HepG2 (cell line): ENCODE results near the gene FNDC8. TPM values are rescaled to one million over a fixed set of nuclear protein-coding genes. Genes with fewer than 3 reads are reported as not detected.

Source experiments
- CBFB ChIP-seq: sonication (generic); formaldehyde crosslinking; IDR thresholded peaks from 2 replicates; pipeline ENCODE4 v1.4.0; 2020; ENCODE audit warnings: missing genetic modification reagents
- CCDC6 ChIP-seq: sonication (generic); formaldehyde crosslinking; IDR thresholded peaks from 2 replicates; pipeline ENCODE4 v1.8.1; 2022; ENCODE audit warnings: mild to moderate bottlenecking, missing genetic modification reagents, moderate library complexity
- FOXK2 ChIP-seq: fragments of 450-650 bp; IDR thresholded peaks from 2 replicates; pipeline ENCODE4 v1.6.1; 2016
- KDM6A ChIP-seq: IDR thresholded peaks from 2 replicates; pipeline ENCODE4 v1.6.1; 2016; ENCODE audit warnings: low read depth
- KLF15 ChIP-seq: sonication (generic); formaldehyde crosslinking; IDR thresholded peaks from 2 replicates; pipeline ENCODE4 v1.8.1; 2023; ENCODE audit warnings: borderline replicate concordance, mild to moderate bottlenecking, inconsistent platforms, missing genetic modification reagents, mixed read lengths
- KLF6 ChIP-seq: IDR thresholded peaks from 2 replicates; pipeline ENCODE4 v1.8.0; 2016; ENCODE audit warnings: missing biosample characterization, missing genetic modification reagents
- MAZ ChIP-seq, 2 experiments: sonication (generic) in 1 of 2; formaldehyde crosslinking in 1 of 2; IDR thresholded peaks; 2 replicates each; pipeline versions ENCODE4 v1.5.0 to v1.6.1; 2012 to 2020; ENCODE audit warnings: low read depth in 2 of 2, mild to moderate bottlenecking in 2 of 2, borderline replicate concordance in 1 of 2, improper control_type of control experiment in 1 of 2, low read length in 1 of 2, missing genetic modification reagents in 1 of 2, moderate library complexity in 1 of 2
- MYC ChIP-seq: sonication (generic); formaldehyde crosslinking; IDR thresholded peaks from 2 replicates; pipeline ENCODE4 v1.9.0; 2021; ENCODE audit warnings: missing genetic modification reagents, borderline replicate concordance
- NR2F6 ChIP-seq, 2 experiments: IDR thresholded peaks; 2 replicates each; pipeline ENCODE4 v1.6.1; 2016; ENCODE audit warnings: antibody characterized with exemption in 1 of 2, mild to moderate bottlenecking in 1 of 2
- PHF20 ChIP-seq: sonication (generic); formaldehyde crosslinking; IDR thresholded peaks from 2 replicates; pipeline ENCODE4 v1.5.0; 2020; ENCODE audit warnings: mild to moderate bottlenecking, missing genetic modification reagents
- POLR2A ChIP-seq, 2 experiments: IDR thresholded peaks; 2 replicates each; pipeline ENCODE4 v1.6.1; 2011; ENCODE audit warnings: low read depth in 2 of 2, low read length in 2 of 2, mild to moderate bottlenecking in 1 of 2, moderate library complexity in 1 of 2; ENCODE audit not compliant: insufficient read depth in 1 of 2
- RARA ChIP-seq: IDR thresholded peaks from 2 replicates; pipeline ENCODE4 v1.6.1; 2016; ENCODE audit warnings: missing genetic modification reagents, missing compliant biosample characterization
- SP5 ChIP-seq: IDR thresholded peaks from 2 replicates; pipeline ENCODE4 v1.6.1; 2016; ENCODE audit warnings: low read depth, borderline replicate concordance
- TAF15 ChIP-seq: fragments of 200-400 bp; formaldehyde crosslinking; IDR thresholded peaks from one replicate; pipeline ENCODE4 v1.6.1; 2018; ENCODE audit warnings: mild to moderate bottlenecking, low read depth, low read length; ENCODE audit not compliant: poor library complexity, severe bottlenecking
- ZBTB7A ChIP-seq: sonication (generic); formaldehyde crosslinking; IDR thresholded peaks from 2 replicates; pipeline ENCODE4 v1.8.0; 2022; ENCODE audit warnings: mild to moderate bottlenecking, missing genetic modification reagents
- ZFP1 ChIP-seq: IDR thresholded peaks from 2 replicates; pipeline ENCODE4 v1.6.1; 2016
- ZMYM4 ChIP-seq: sonication (generic); formaldehyde crosslinking; IDR thresholded peaks from 2 replicates; pipeline ENCODE4 v1.8.1; 2023; ENCODE audit warnings: mild to moderate bottlenecking, missing genetic modification reagents
- ZNF451 ChIP-seq: sonication (generic); formaldehyde crosslinking; IDR thresholded peaks from 2 replicates; pipeline ENCODE4 v1.5.0; 2020; ENCODE audit warnings: mild to moderate bottlenecking, missing genetic modification reagents
- ZNF501 ChIP-seq: sonication (generic); formaldehyde crosslinking; IDR thresholded peaks from 2 replicates; pipeline ENCODE4 v1.5.1; 2020; ENCODE audit warnings: mild to moderate bottlenecking, moderate library complexity, missing genetic modification reagents
- ZNF543 ChIP-seq: sonication (generic); formaldehyde crosslinking; IDR thresholded peaks from 2 replicates; pipeline ENCODE4 v1.4.0; 2020; ENCODE audit warnings: mild to moderate bottlenecking, missing genetic modification reagents
- ZNF552 ChIP-seq: sonication (generic); formaldehyde crosslinking; IDR thresholded peaks from 2 replicates; pipeline ENCODE4 v1.9.0; 2022; ENCODE audit warnings: missing genetic modification reagents, mild to moderate bottlenecking, borderline replicate concordance
- ZNF563 ChIP-seq: sonication (generic); formaldehyde crosslinking; IDR thresholded peaks from 2 replicates; pipeline ENCODE4 v1.8.0; 2022; ENCODE audit warnings: mild to moderate bottlenecking, moderate library complexity, missing genetic modification reagents
- ZNF564 ChIP-seq: sonication (generic); formaldehyde crosslinking; IDR thresholded peaks from 2 replicates; pipeline ENCODE4 v1.8.1; 2023; ENCODE audit warnings: mild to moderate bottlenecking, missing genetic modification reagents
- ZNF605 ChIP-seq: sonication (generic); formaldehyde crosslinking; IDR thresholded peaks from 2 replicates; pipeline ENCODE4 v1.8.0; 2022; ENCODE audit warnings: mild to moderate bottlenecking, missing genetic modification reagents
- ZNF670 ChIP-seq: sonication (generic); formaldehyde crosslinking; IDR thresholded peaks from 2 replicates; pipeline ENCODE4 v1.8.0; 2022; ENCODE audit warnings: mild to moderate bottlenecking, missing genetic modification reagents, borderline replicate concordance
- ZNF749 ChIP-seq: sonication (generic); formaldehyde crosslinking; IDR thresholded peaks from 2 replicates; pipeline ENCODE4 v1.8.0; 2022; ENCODE audit warnings: mild to moderate bottlenecking, missing genetic modification reagents, moderate library complexity, borderline replicate concordance
- ZSCAN25 ChIP-seq: sonication (generic); formaldehyde crosslinking; IDR thresholded peaks from 2 replicates; pipeline ENCODE4 v1.8.0; 2022; ENCODE audit warnings: mild to moderate bottlenecking, missing genetic modification reagents
- polyA plus RNA-seq, 8 experiments: library from polyadenylated mRNA; depleted of rRNA in 3 of 8; stranded (reverse) in 7 of 8; unstranded in 1 of 8; fragments of >200 nt; fragmentation: Illumina TruSeq in 4 of 8; extraction: Trizol in 4 of 8; gene quantifications; 2 replicates each; pipeline versions ENCODE4 v1.2.1 to v1.2.3, GENCODE V29; 2011 to 2016; ENCODE audit warnings: low read depth in 4 of 8, missing spikeins in 1 of 8, mixed read lengths in 1 of 8; ENCODE audit not compliant: insufficient read depth in 1 of 8
- total RNA-seq, 5 experiments: library from RNA; depleted of rRNA; stranded (reverse); fragments of >200 nt; fragmentation: Illumina TruSeq; extraction: Trizol; gene quantifications; 2 replicates each; pipeline ENCODE4 v1.2.3, GENCODE V29; 2016; ENCODE audit warnings: low read depth in 1 of 5
- TF ChIP-seq, protein P1 (sequence below): sonication (generic); formaldehyde crosslinking; IDR thresholded peaks from 2 replicates; pipeline ENCODE4 v1.5.0; 2020; ENCODE audit warnings: missing genetic modification reagents
- TF ChIP-seq, protein P2 (sequence below): sonication (generic); formaldehyde crosslinking; IDR thresholded peaks from 2 replicates; pipeline ENCODE4 v1.4.0; 2020; ENCODE audit warnings: missing genetic modification reagents
- TF ChIP-seq, protein P3 (sequence below): sonication (generic); formaldehyde crosslinking; IDR thresholded peaks from 2 replicates; pipeline ENCODE4 v1.8.0; 2023; ENCODE audit warnings: mild to moderate bottlenecking, missing genetic modification reagents

FNDC8 gene
- total and polyA plus RNA-seq, 2 of the 13 experiments (the other 11 are each of a cell fraction or from before 2014, with no cell fraction given): not detected

DNA sequence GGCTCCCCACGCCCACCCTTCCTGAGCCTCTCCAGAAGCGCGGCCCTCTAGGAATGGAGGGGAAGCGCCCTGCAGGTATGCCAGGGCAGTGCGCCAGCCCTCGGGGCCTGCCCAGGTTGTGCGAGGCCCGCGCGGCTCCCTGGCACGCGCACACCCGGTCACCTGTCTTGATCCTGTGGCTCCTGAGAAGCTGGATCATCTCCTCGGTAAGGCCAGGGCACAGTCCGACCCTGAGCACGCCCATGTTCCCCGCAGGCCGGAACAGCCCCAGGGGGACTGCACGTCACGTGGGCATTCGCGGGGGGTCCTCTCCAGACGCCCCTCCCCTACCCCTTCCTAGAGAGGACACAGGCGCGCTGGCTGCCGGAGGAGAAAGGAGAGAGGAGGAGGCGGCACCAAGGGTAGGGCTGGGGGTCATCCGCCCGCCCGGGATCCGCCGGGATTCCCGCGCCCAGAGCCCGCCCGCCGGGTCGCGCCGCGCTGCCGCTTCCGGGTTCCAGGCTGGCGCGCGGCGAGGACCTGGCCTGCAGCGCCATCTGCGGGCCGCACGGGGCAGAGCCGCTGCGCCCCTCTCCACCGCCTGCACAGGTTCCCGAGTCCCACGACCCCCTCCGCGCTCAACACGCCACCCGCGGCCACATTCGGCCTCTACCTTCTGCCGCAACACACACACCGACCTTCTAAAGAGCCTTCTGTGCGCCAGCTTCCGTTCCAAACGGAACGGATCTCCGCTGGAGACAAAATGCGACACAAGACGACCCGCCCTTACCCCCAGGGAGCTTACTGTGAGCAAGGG, 1.8 kb upstream of the FNDC8 start, which contains the start of gene RAD51D (continued):
- TF ChIP-seq, protein P1, sequence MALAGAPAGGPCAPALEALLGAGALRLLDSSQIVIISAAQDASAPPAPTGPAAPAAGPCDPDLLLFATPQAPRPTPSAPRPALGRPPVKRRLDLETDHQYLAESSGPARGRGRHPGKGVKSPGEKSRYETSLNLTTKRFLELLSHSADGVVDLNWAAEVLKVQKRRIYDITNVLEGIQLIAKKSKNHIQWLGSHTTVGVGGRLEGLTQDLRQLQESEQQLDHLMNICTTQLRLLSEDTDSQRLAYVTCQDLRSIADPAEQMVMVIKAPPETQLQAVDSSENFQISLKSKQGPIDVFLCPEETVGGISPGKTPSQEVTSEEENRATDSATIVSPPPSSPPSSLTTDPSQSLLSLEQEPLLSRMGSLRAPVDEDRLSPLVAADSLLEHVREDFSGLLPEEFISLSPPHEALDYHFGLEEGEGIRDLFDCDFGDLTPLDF (CRISPR knock-in tag): peak; percentile 89
- peak in 1 of 2 experiments; percentile 61; a peak in 3 of 4 replicates for TF ChIP-seq POLR2A (IDR thresholded peaks at IDR 0.05; ENCODE audit: insufficient read depth in 1 of 2, low read depth in 2 of 2, low read length in 2 of 2)
- TF ChIP-seq ZNF543 (CRISPR knock-in tag): peak; percentile 45; the same call in 1 of the 2 replicates
- TF ChIP-seq KDM6A (CRISPR knock-in tag): no peak
- TF ChIP-seq ZNF552 (CRISPR knock-in tag): peak; percentile 72; the same call in 1 of the 2 replicates
- peak; percentile 21; the same call in 1 of the 2 replicates for TF ChIP-seq ZNF749
- TF ChIP-seq ZNF564 (CRISPR knock-in tag): 0 out of 2 replicates have a peak, but pooled peaks have one; percentile 19
- peak; percentile 91 for TF ChIP-seq ZBTB7A (CRISPR knock-in tag)
- 0 out of 2 replicates have a peak, but pooled peaks have one; percentile 22 for TF ChIP-seq KLF6 (CRISPR knock-in tag)
- 0 out of 2 replicates have a peak, but pooled peaks have one; percentile 3 for TF ChIP-seq RARA
- peak; percentile 36 for TF ChIP-seq TAF15
- TF ChIP-seq NR2F6 (IDR thresholded peaks at IDR 0.05): no peak
- 0 out of 2 replicates have a peak, but pooled peaks have one; percentile 7 for TF ChIP-seq NR2F6 (CRISPR knock-in tag; IDR thresholded peaks at IDR 0.05)
- TF ChIP-seq MYC (CRISPR knock-in tag): peak; percentile 76; the same call in 1 of the 2 replicates
- TF ChIP-seq ZNF501 (CRISPR knock-in tag): 0 out of 2 replicates have a peak, but pooled peaks have one; percentile 19
- no peak for TF ChIP-seq ZNF670 (CRISPR knock-in tag)
- TF ChIP-seq, protein P2, sequence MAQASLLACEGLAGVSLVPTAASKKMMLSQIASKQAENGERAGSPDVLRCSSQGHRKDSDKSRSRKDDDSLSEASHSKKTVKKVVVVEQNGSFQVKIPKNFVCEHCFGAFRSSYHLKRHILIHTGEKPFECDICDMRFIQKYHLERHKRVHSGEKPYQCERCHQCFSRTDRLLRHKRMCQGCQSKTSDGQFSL (CRISPR knock-in tag): no peak
- no peak for TF ChIP-seq KLF15
- TF ChIP-seq CCDC6 (CRISPR knock-in tag): peak; percentile 13; the same call in 1 of the 2 replicates
- TF ChIP-seq ZNF563 (CRISPR knock-in tag): peak; percentile 82; the same call in 1 of the 2 replicates
- no peak for TF ChIP-seq ZFP1 (CRISPR knock-in tag)
- no peak for TF ChIP-seq CBFB (CRISPR knock-in tag)
- TF ChIP-seq ZNF605 (CRISPR knock-in tag): peak; percentile 42; the same call in 1 of the 2 replicates
- TF ChIP-seq, protein P3, sequence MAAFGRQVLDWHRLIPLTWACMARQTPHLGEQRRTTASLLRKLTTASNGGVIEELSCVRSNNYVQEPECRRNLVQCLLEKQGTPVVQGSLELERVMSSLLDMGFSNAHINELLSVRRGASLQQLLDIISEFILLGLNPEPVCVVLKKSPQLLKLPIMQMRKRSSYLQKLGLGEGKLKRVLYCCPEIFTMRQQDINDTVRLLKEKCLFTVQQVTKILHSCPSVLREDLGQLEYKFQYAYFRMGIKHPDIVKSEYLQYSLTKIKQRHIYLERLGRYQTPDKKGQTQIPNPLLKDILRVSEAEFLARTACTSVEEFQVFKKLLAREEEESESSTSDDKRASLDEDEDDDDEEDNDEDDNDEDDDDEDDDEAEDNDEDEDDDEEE (CRISPR knock-in tag): peak; percentile 91
- no peak for TF ChIP-seq ZSCAN25 (CRISPR knock-in tag)
- no peak for TF ChIP-seq FOXK2
- peak; percentile 65 for TF ChIP-seq PHF20 (CRISPR knock-in tag)
- TF ChIP-seq SP5 (CRISPR knock-in tag): no peak
- TF ChIP-seq ZMYM4 (CRISPR knock-in tag): peak; percentile 90
- peak; percentile 41; the same call in 1 of the 2 replicates for TF ChIP-seq ZNF451 (CRISPR knock-in tag)
- peak; percentile 58 for TF ChIP-seq MAZ (IDR thresholded peaks at IDR 0.05; ENCODE audit: borderline replicate concordance, low read depth, low read length)
- peak; percentile 82 for TF ChIP-seq MAZ (CRISPR knock-in tag; IDR thresholded peaks at IDR 0.05; ENCODE audit: low read depth)
